Stimulated activated CD4-positive, alpha-beta T cell treated with anti-CD3 and anti-CD28 coated beads, Interleukin-4, amount 100 ng/mL, for 24 hours (primary cell): ENCODE data around the gene ZNF574.
"Not testable (repeated sequence)": the region's sequence is repeated elsewhere in the genome, so short reads cannot be mapped to it uniquely, and the experiment has no call there.

Experiments used
- DNase-seq: peaks from one replicate; pipeline ENCODE4 v3.0.0-alpha.2; 2020

ZNF574 gene

GRCh38 chr19:42075616-42076379 is at the start of gene ZNF574:
Gene ZNF574, plus strand, starts transcription at chr19:42076166. Its CDS starts 2,441 bp downstream, at chr19:42078607.
- peak; percentile 99 for DNase-seq

GRCh38 chr19:42028304-42029216 is 47.4 kb upstream of the ZNF574 start:
- peak; percentile 21 for DNase-seq

GRCh38 chr19:42030645-42031440 is 45.1 kb upstream of the ZNF574 start:
- DNase-seq = no peak

GRCh38 chr19:42032431-42032830 is 43.5 kb upstream of the ZNF574 start:
- DNase-seq = no peak

GRCh38 chr19:42033413-42033812 is 42.6 kb upstream of the ZNF574 start:
- no peak for DNase-seq

- DNase-seq = peak; percentile 76
Measured at GRCh38 chr19:42034640-42035391, 41.1 kb upstream of the ZNF574 start.

- DNase-seq = no peak
Measured at GRCh38 chr19:42037649-42038048, 38.3 kb upstream of the ZNF574 start.

- no peak for DNase-seq
Measured at GRCh38 chr19:42038666-42039065, 37.3 kb upstream of the ZNF574 start.

GRCh38 chr19:42040031-42040430 is 35.9 kb upstream of the ZNF574 start:
- DNase-seq = no peak

- DNase-seq = not testable (repeated sequence)
Measured at GRCh38 chr19:42040491-42040890, 35.5 kb upstream of the ZNF574 start.

- no peak for DNase-seq
Measured at GRCh38 chr19:42042455-42043170, 33.4 kb upstream of the ZNF574 start.

- DNase-seq = no peak
Measured at GRCh38 chr19:42045575-42045974, 30.4 kb upstream of the ZNF574 start.

- no peak for DNase-seq
Measured at GRCh38 chr19:42048992-42049391, 27.0 kb upstream of the ZNF574 start.

- peak; percentile 24 for DNase-seq
Measured at GRCh38 chr19:42051166-42052115, 24.5 kb upstream of the ZNF574 start.

- DNase-seq = no peak
Measured at GRCh38 chr19:42052241-42052863, 23.6 kb upstream of the ZNF574 start.

- no peak for DNase-seq
Measured at GRCh38 chr19:42053037-42053935, 22.7 kb upstream of the ZNF574 start.

- no peak for DNase-seq
Measured at GRCh38 chr19:42054205-42054604, 21.8 kb upstream of the ZNF574 start.

GRCh38 chr19:42057846-42058245 is 18.1 kb upstream of the ZNF574 start:
- no peak for DNase-seq

GRCh38 chr19:42059196-42059595 is 16.8 kb upstream of the ZNF574 start:
- no peak for DNase-seq
